HEK293 (cell line): Measurements from ENCODE around the gene MPG.
A peak's percentile ranks its signal among the peaks of the same experiment; 100 is the strongest.

Source experiments
- CTCF ChIA-PET: fragments of 350-600 bp; formaldehyde crosslinking; extraction: SDS; loops from one replicate; lab custom pipeline; 2021; ENCODE audit warnings: antibody characterized with exemption; lab: Yijun Ruan, JAX
- POLR2A ChIA-PET: fragments of 300-600 bp; formaldehyde crosslinking; extraction: SDS; loops from one replicate; lab custom pipeline; 2020; ENCODE audit warnings: antibody characterized with exemption, inconsistent platforms; lab: Yijun Ruan, JAX
- H3K27ac ChIP-seq: fragments of 200-500 bp; sonication (Bioruptor generic); 2 replicates; pipeline ENCODE4 v1.5.1; 2014; ENCODE audit warnings: low read depth, low read length, control low read depth, inconsistent platforms; ENCODE audit errors: extremely low read depth
- H3K36me3 ChIP-seq, 2 experiments: fragments of 200-500 bp in 1 of 2; sonication (Bioruptor generic) in 1 of 2; 1 replicate in 1 of 2; 2 replicates in 1 of 2; pipeline ENCODE4 v1.5.1; 2014 to 2017; ENCODE audit warnings: inconsistent platforms in 2 of 2, low read length in 2 of 2; ENCODE audit not compliant: control insufficient read depth in 2 of 2, insufficient read depth in 1 of 2
- H3K4me1 ChIP-seq: fragments of 200-500 bp; sonication (Bioruptor generic); 2 replicates; pipeline ENCODE4 v1.5.1; 2014; ENCODE audit warnings: mild to moderate bottlenecking, low read length, inconsistent platforms; ENCODE audit not compliant: control insufficient read depth, insufficient read depth
- H3K4me3 ChIP-seq: 2 replicates; pipeline ENCODE4 v1.5.1; 2011; ENCODE audit warnings: low read depth, mild to moderate bottlenecking, control low read depth, low read length, moderate library complexity
- H3K9me3 ChIP-seq: fragments of 200-500 bp; sonication (Bioruptor generic); 2 replicates; pipeline ENCODE4 v1.5.1; 2014; ENCODE audit warnings: low read depth, low read length, inconsistent platforms; ENCODE audit not compliant: control insufficient read depth, insufficient read depth
- ELK4 ChIP-seq: IDR thresholded peaks from 2 replicates; pipeline ENCODE4 v1.6.1; 2011; ENCODE audit warnings: mild to moderate bottlenecking, low read depth, low read length, borderline replicate concordance
- GLI2 ChIP-seq: fragments of 450-650 bp; formaldehyde crosslinking; IDR thresholded peaks from 2 replicates; pipeline ENCODE4; 2017; ENCODE audit warnings: missing biosample characterization, missing genetic modification characterization, low read depth, borderline replicate concordance
- HOXC10 ChIP-seq: sonication (generic); formaldehyde crosslinking; IDR thresholded peaks from 2 replicates; pipeline ENCODE4 v1.8.1; 2023; ENCODE audit warnings: mild to moderate bottlenecking, missing genetic modification reagents
- KLF1 ChIP-seq: fragments of 450-650 bp; formaldehyde crosslinking; IDR thresholded peaks from 2 replicates; pipeline ENCODE4 v1.5.1; 2016; ENCODE audit warnings: missing biosample characterization, missing genetic modification characterization
- KLF17 ChIP-seq: fragments of 450-650 bp; formaldehyde crosslinking; IDR thresholded peaks from 2 replicates; pipeline ENCODE4 v1.5.1; 2016; ENCODE audit warnings: missing biosample characterization, missing genetic modification characterization
- MYNN ChIP-seq: fragments of 450-650 bp; formaldehyde crosslinking; IDR thresholded peaks from 2 replicates; pipeline ENCODE4 v1.5.1; 2016; ENCODE audit warnings: missing biosample characterization, missing genetic modification characterization, borderline replicate concordance
- OVOL3 ChIP-seq: fragments of 450-650 bp; formaldehyde crosslinking; IDR thresholded peaks from 2 replicates; pipeline ENCODE4 v1.5.1; 2016; ENCODE audit warnings: missing biosample characterization, missing genetic modification characterization
- WT1 ChIP-seq: fragments of 450-650 bp; formaldehyde crosslinking; IDR thresholded peaks from 2 replicates; pipeline ENCODE4 v1.5.1; 2016; ENCODE audit warnings: missing biosample characterization, missing genetic modification characterization
- ZNF112 ChIP-seq: fragments of 450-650 bp; formaldehyde crosslinking; IDR thresholded peaks from 2 replicates; pipeline ENCODE4 v1.5.0; 2017; ENCODE audit warnings: missing biosample characterization, missing genetic modification characterization
- ZNF202 ChIP-seq: fragments of 450-650 bp; formaldehyde crosslinking; IDR thresholded peaks from 2 replicates; pipeline ENCODE4 v1.5.1; 2016; ENCODE audit warnings: missing biosample characterization, missing genetic modification characterization, borderline replicate concordance
- ZNF221 ChIP-seq: fragments of 450-650 bp; formaldehyde crosslinking; IDR thresholded peaks from 2 replicates; pipeline ENCODE4 v1.5.1; 2017; ENCODE audit warnings: missing biosample characterization, missing genetic modification characterization, borderline replicate concordance
- ZNF266 ChIP-seq: fragments of 450-650 bp; formaldehyde crosslinking; IDR thresholded peaks from 2 replicates; pipeline ENCODE4 v1.5.1; 2016; ENCODE audit warnings: missing biosample characterization, missing genetic modification characterization, low read depth
- ZNF548 ChIP-seq: fragments of 450-650 bp; formaldehyde crosslinking; IDR thresholded peaks from 2 replicates; pipeline ENCODE4 v1.5.1; 2016; ENCODE audit warnings: missing biosample characterization, missing genetic modification characterization
- ZNF623 ChIP-seq: fragments of 450-650 bp; formaldehyde crosslinking; IDR thresholded peaks from 2 replicates; pipeline ENCODE4 v1.5.1; 2016; ENCODE audit warnings: missing biosample characterization, missing genetic modification characterization
- ZNF658 ChIP-seq: fragments of 450-650 bp; formaldehyde crosslinking; IDR thresholded peaks from 2 replicates; pipeline ENCODE4; 2016; ENCODE audit warnings: missing biosample characterization, missing genetic modification characterization
- ZNF776 ChIP-seq: fragments of 450-650 bp; formaldehyde crosslinking; IDR thresholded peaks from 2 replicates; pipeline ENCODE4 v1.5.0; 2017; ENCODE audit warnings: missing biosample characterization, missing genetic modification characterization, borderline replicate concordance
- ZXDB ChIP-seq: fragments of 450-650 bp; formaldehyde crosslinking; IDR thresholded peaks from 2 replicates; pipeline ENCODE4 v1.5.1; 2016; ENCODE audit warnings: missing biosample characterization, missing genetic modification characterization
- TF ChIP-seq, protein P1 (sequence below): fragments of 450-650 bp; formaldehyde crosslinking; IDR thresholded peaks from 2 replicates; pipeline ENCODE4 v1.5.1; 2016; ENCODE audit warnings: missing biosample characterization, missing genetic modification characterization
- TF ChIP-seq, protein P2 (sequence below): fragments of 450-650 bp; formaldehyde crosslinking; IDR thresholded peaks from 2 replicates; pipeline ENCODE4 v1.5.1; 2017; ENCODE audit warnings: missing biosample characterization, missing genetic modification characterization
- TF ChIP-seq, protein P3 (sequence below): fragments of 450-650 bp; formaldehyde crosslinking; IDR thresholded peaks from 2 replicates; pipeline ENCODE4 v1.5.1; 2016; ENCODE audit warnings: missing biosample characterization, missing genetic modification characterization
- TF ChIP-seq, protein P4 (sequence below): fragments of 450-650 bp; IDR thresholded peaks from 2 replicates; pipeline ENCODE4 v1.5.1; 2018; ENCODE audit warnings: missing biosample characterization, missing genetic modification characterization
- TF ChIP-seq, protein P5 (sequence below): fragments of 450-650 bp; formaldehyde crosslinking; IDR thresholded peaks from 2 replicates; pipeline ENCODE4 v1.5.1; 2016; ENCODE audit warnings: missing biosample characterization, missing genetic modification characterization

The MPG gene

DNA sequence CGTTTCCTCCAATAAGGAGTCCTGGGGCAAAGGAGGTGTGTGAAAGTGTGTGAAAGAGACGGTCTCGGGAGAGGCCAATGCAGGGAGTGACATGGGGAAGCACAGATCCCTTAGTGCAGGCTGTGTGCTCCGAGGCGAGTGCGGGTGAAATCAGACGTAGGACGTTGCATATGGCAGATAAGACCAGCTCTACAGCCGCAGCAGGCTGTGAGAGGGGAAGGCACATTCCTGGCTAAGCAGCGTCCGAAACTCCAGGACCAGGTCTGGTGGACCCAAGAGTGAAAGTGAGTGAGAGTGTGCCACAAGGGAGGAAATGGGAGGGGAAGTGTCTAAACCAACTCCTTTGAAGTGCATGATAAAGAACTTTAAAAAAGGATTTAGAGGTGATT lies 36.0 kb upstream of the MPG start (continued):
- peak; percentile 29; the same call in 1 of the 2 replicates for TF ChIP-seq KLF17 (tag by site-specific recombination)
- TF ChIP-seq, protein P1, sequence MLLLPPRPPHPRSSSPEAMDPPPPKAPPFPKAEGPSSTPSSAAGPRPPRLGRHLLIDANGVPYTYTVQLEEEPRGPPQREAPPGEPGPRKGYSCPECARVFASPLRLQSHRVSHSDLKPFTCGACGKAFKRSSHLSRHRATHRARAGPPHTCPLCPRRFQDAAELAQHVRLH (tag by site-specific recombination): no peak
- no peak for TF ChIP-seq GLI2 (tag by site-specific recombination)

DNA sequence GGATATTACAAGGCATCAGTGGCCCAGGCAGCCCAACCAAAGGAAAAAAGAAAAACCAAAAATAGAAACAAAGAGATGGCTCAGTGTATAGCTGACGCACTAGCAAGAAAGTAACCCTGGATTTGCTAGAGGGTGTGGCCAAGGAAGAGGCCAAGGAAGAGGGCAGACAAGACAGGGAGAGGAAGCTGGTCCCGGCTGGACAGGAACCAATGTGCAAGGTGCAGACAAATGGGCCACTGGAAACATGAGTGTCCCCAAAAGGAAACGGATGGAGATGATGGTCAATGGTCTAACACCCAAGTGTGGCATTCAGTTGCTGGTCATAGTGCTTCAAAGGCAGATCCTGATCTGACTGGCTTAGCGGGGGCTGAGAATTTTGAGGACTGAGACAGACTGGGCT lies 35.3 kb upstream of the MPG start:
- Histone ChIP-seq H3K9me3 (no peaks in the 10 kb centered on the region), H3K36me3 (peaks cover 10 to 68% of the 10 kb centered on the region in 2 experiments), H3K4me3 (no peak overlapping the region), H3K27ac (no peak overlapping the region), H3K4me1 (0 out of 2 replicates have a peak, but pooled peaks cover 2% of the 10 kb centered on the region)
- CTCF ChIA-PET: interaction anchor here (1.0 kb wide), 1 partner anchor 23 kb away, joined by 3 read pairs; no protein-coding TSS in a partner anchor
- POLR2A ChIA-PET: no interaction called here
- no peak for TF ChIP-seq KLF1 (tag by site-specific recombination)
- no peak for TF ChIP-seq ZNF776 (tag by site-specific recombination)
- no peak for TF ChIP-seq ZXDB
- no peak for TF ChIP-seq ELK4
- TF ChIP-seq, protein P2, sequence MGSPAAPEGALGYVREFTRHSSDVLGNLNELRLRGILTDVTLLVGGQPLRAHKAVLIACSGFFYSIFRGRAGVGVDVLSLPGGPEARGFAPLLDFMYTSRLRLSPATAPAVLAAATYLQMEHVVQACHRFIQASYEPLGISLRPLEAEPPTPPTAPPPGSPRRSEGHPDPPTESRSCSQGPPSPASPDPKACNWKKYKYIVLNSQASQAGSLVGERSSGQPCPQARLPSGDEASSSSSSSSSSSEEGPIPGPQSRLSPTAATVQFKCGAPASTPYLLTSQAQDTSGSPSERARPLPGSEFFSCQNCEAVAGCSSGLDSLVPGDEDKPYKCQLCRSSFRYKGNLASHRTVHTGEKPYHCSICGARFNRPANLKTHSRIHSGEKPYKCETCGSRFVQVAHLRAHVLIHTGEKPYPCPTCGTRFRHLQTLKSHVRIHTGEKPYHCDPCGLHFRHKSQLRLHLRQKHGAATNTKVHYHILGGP (tag by site-specific recombination): no peak
- no peak for TF ChIP-seq ZNF202
- TF ChIP-seq, protein P3, sequence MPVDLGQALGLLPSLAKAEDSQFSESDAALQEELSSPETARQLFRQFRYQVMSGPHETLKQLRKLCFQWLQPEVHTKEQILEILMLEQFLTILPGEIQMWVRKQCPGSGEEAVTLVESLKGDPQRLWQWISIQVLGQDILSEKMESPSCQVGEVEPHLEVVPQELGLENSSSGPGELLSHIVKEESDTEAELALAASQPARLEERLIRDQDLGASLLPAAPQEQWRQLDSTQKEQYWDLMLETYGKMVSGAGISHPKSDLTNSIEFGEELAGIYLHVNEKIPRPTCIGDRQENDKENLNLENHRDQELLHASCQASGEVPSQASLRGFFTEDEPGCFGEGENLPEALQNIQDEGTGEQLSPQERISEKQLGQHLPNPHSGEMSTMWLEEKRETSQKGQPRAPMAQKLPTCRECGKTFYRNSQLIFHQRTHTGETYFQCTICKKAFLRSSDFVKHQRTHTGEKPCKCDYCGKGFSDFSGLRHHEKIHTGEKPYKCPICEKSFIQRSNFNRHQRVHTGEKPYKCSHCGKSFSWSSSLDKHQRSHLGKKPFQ (tag by site-specific recombination): no peak
- no peak for TF ChIP-seq ZNF658 (tag by site-specific recombination)
- TF ChIP-seq HOXC10: no peak
- TF ChIP-seq ZNF548 (tag by site-specific recombination): no peak
- no peak for TF ChIP-seq MYNN (tag by site-specific recombination)
- TF ChIP-seq ZNF221: no peak
- no peak for TF ChIP-seq ZNF112 (tag by site-specific recombination)
- TF ChIP-seq ZNF623 (tag by site-specific recombination): no peak
- no peak for TF ChIP-seq WT1 (tag by site-specific recombination)
- TF ChIP-seq OVOL3 (tag by site-specific recombination): no peak
- no peak for TF ChIP-seq ZNF266 (tag by site-specific recombination)
- TF ChIP-seq, protein P4, sequence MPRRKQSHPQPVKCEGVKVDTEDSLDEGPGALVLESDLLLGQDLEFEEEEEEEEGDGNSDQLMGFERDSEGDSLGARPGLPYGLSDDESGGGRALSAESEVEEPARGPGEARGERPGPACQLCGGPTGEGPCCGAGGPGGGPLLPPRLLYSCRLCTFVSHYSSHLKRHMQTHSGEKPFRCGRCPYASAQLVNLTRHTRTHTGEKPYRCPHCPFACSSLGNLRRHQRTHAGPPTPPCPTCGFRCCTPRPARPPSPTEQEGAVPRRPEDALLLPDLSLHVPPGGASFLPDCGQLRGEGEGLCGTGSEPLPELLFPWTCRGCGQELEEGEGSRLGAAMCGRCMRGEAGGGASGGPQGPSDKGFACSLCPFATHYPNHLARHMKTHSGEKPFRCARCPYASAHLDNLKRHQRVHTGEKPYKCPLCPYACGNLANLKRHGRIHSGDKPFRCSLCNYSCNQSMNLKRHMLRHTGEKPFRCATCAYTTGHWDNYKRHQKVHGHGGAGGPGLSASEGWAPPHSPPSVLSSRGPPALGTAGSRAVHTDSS (tag by site-specific recombination): no peak
- TF ChIP-seq, protein P5, sequence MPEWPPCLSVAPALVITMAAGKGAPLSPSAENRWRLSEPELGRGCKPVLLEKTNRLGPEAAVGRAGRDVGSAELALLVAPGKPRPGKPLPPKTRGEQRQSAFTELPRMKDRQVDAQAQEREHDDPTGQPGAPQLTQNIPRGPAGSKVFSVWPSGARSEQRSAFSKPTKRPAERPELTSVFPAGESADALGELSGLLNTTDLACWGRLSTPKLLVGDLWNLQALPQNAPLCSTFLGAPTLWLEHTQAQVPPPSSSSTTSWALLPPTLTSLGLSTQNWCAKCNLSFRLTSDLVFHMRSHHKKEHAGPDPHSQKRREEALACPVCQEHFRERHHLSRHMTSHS (tag by site-specific recombination): no peak
